Left renal pelvis (tissue), 4 donors: ENCODE measurements around the gene ZBTB44. TPM values are rescaled to one million over a fixed set of nuclear protein-coding genes. Genes with fewer than 3 reads are reported as not detected.
"Not testable (repeated sequence)": the region's sequence is repeated elsewhere in the genome, so short reads cannot be mapped to it uniquely, and the experiment has no call there.

Source experiments
- DNase-seq, 4 donors: peaks; one replicate each; pipeline ENCODE4 v3.0.0-alpha.2; 2013; ENCODE audit warnings: low read depth in 4 of 4, low spot score in 3 of 4
- polyA plus RNA-seq, 4 donors: library from polyadenylated mRNA; unstranded; fragments of 120-200 nt; gene quantifications; one replicate each; pipeline ENCODE4 v1.2.1, GENCODE V29; 2013; ENCODE audit not compliant: insufficient read length in 4 of 4

The ZBTB44 gene
- polyA plus RNA-seq, 4 donors = 44.8 to 62.7 (median 58.1) TPM

DNA sequence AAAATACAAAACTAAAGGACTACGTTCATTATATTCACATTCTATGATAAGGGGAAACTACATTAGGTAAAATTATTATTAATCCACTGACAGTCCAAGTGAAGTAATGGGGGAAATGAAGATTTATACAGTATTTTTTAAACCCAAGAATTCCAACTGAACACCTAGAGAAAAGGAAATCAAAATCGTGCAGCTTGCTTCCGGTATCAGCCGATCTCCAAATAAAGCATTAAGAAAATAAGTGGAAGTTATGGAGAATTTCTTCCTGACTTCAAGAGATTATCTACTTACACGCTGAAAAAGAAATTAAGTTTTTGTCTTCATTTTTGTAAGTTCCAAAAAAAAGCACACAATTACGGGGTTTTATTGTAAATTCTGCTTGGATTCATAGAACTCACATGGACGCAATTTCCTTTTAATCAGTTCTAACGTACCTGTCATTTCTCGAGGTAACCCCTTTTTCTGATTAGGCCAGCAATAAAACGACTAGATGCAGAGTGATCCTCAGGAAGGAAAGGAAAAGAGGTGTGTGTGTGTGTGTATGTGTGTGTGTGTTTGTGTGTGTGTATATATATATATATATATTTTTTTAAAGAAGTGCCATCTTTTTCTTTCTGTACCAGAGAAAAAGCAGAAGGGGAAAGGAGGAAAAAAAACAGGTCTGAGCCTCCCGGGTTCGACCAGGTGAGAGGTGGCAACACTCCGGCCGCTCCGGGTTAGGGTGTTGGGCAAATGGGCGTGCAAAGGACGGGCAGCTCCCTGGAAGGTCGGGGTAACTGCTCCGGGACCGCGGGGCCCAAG is 1.1 kb downstream of the ZBTB44 start:
- peak in 1 of 4 donors; percentile 15 for DNase-seq

GRCh38 chr11:130312046-130312445 is 2.7 kb downstream of the ZBTB44 start:
- no peak for DNase-seq

DNA sequence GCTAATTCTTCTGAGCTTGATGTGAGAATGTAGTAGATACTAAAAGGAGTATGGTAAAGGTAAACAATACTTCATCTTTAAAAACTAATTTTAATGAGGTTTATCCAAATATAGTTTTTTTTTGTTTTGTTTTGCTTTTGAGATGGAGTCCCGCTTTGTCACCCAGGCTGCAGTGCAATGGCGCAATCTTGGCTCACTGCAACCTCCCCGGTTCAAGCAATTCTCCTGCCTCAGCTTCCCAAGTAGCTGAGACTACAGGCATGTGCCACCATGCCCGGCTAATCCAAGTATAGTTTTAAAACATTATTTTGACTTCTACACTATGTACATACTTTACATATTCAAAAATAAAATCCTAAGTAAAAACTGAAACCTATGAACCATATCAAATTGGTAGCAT is 4.1 kb downstream of the ZBTB44 start:
- no peak for DNase-seq

- no peak for DNase-seq
Observed at GRCh38 chr11:130308886-130309285, 5.8 kb downstream of the ZBTB44 start.

DNA sequence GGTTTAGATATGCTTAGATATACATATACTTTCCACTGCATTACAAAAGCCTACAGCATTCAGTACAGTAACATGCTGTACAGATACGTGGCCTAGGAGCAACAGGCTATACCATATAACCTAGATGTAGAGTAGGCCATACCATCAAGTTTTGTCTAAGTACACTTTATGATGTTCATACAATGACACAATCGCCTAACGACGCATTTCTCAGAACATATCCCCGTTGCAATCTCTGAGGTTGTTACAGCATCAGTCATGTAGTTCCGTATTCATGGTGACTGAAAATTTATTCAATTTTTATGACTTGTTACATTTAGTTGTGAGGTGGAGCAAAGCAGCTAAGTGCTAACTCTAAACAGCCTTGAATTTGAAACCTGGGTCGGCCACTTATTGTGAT is 6.7 kb downstream of the ZBTB44 start:
- DNase-seq = no peak

DNA sequence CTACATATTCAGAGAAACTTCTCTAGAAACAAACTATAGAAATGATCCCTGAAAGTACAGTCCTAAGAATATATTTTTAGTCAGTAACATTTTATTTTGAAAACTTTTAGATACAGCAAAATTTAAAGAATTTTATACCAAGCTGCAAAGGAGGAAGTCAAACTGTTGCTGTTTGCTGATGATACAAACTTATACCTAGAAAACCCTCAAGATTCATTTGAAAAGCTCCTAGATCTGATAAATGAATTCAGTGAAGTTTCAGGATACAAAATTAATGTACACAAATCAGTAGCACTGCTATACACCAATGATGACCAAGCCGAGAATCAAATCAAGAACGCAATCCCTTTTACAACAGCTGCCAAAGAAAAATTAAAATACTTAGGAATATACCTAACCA is 10.1 kb downstream of the ZBTB44 start:
- DNase-seq = no peak

GRCh38 chr11:130301002-130301401 is 13.7 kb downstream of the ZBTB44 start:
- DNase-seq = no peak

DNA sequence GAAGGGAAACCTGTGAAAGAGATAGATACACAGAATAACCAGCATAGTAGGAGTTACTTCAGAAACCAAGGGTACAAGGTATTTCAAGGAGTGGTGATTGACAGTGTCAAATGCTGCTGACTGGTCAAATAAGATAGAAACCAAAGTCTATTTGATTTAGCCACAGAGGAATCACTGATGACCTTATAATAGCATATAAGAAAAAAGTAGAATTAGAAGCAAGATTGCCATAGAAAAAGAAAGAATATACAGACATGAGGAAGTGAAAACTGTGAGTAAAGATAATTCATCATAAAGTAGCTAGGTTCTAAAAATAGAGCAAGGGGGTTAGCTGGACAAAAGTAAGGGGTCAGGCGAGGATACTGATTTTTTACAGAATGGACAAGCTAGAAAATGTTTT is 14.2 kb downstream of the ZBTB44 start:
- DNase-seq = no peak

- no peak for DNase-seq
Observed at GRCh38 chr11:130299978-130300377, 14.7 kb downstream of the ZBTB44 start.

DNA sequence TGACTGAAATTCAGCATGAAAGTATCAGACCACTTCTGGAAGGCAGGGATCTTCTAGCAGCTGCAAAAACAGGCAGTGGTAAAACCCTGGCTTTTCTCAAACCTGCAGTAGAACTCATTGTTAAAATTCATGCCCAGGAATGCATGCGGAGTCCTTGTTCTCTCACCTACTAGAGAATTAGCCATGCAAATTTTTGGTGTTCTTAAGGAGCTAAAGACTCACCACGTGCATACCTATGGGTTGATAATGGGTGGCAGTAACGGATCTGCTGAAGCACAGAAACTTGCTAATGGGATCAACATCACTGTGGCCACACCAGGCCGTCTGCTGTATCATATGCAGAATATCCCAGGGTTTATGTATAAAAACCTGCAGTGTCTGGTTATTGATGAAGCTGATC is 19.1 kb downstream of the ZBTB44 start:
- no peak for DNase-seq

GRCh38 chr11:130282111-130282510 is 32.6 kb downstream of the ZBTB44 start:
- no peak for DNase-seq

DNA sequence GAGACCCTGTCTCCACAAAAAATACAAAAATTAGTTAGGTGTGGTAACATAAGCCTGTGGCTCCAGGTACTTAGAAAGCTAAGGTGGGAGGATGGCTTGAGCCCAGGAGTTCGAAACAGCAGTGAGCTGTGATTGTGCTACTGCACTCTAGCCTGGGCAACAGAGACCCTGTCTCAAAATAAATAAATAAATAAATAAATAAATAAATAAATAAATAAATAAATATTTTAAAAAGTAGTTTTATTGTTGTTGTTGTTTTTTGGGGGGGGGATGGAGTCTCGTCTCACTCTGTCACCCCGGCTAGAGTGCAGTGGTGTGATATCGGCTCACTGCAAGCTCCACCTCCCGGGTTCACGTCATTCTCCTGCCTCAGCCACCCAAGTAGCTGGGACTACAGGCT is 33.4 kb downstream of the ZBTB44 start:
- DNase-seq = not testable (repeated sequence)

DNA sequence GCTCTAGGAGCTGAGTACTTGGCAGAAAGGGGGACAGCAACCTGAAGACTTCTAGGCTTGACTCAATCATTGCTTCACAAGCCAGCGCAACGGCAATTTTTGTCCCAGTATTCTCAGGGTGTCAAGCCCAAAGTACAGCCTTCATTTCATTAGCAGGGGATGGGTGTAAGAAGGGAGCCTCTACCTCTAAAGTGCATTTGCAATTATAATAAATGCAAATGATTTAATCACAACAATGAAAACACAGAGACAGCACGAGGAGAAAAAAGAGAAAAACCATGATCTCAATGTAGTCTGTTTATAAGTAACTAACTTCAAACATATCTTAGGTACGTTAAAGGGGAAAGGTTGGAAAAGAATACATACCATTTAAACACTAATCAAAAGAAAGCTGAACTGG is 34.7 kb downstream of the ZBTB44 start:
- no peak for DNase-seq

DNA sequence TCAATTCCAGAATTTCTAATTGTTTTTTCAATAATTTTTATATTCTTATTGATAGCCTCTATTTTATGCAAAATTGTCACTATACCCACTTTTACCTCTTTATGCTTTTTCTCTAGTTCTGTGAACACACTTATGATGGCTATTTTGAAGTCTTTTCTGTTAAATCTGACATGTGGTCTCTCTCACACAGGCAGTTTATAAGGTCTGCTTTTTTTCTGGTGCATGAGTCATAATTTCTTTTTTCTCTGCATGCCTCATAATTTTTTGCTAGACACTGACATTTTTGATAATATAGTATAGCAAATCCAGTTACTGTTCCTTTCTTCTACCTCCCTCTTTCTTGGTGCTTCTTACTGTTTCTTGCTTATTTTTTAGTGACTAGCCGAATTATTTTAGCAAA is 36.0 kb downstream of the ZBTB44 start:
- DNase-seq = no peak

GRCh38 chr11:130278151-130278550 is 36.6 kb downstream of the ZBTB44 start:
- no peak for DNase-seq

DNA sequence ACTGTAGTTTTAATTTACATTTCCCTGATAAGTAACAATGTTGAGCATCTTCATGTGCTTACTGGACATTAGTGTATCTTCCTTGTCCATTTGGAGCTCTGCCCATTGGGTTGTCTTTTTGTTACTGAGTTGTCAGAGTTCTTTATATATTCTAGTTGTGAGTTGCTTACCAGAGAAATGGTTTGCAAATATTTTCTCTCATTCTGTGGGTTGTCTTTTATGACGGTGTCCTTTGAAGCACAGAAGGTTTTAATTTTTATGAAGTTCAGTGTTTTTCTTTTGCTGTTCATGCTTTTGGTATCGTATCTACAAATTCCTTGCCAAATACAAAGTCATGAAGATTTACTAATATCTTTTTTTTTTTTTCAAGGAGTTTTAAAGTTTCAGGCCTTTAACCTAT is 42.4 kb downstream of the ZBTB44 start:
- no peak for DNase-seq

GRCh38 chr11:130269326-130269943 is 45.3 kb downstream of the ZBTB44 start:
- no peak for DNase-seq

DNA sequence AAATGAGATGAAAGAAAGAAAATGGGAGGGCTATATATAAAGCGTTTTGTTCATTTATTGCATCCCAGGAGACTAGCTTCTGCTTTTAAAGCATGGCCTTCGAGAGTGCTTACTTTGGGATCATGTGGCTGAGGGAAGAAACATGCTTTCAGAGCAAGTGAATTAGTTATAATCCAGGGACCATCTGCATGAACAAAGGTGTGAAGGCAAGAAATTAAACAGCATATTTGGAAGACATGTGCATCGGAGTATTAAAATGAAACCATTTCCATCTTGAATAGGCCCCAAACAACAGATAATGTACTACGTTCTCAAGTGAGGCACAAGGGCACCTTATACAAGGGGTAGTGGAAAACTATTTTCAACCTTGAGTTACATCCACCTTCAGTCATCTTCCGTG is 51.4 kb downstream of the ZBTB44 start:
- no peak for DNase-seq

- no peak for DNase-seq
Observed at GRCh38 chr11:130262424-130262823, 52.3 kb downstream of the ZBTB44 start.

GRCh38 chr11:130261571-130261970 is 53.1 kb downstream of the ZBTB44 start:
- DNase-seq = no peak

GRCh38 chr11:130260742-130261141 is 54.0 kb downstream of the ZBTB44 start:
- DNase-seq = no peak

GRCh38 chr11:130260080-130260627 is 54.6 kb downstream of the ZBTB44 start:
- no peak for DNase-seq
